WTC11 (cell line): ENCODE data around the gene EAPP.

Experiments used
- CTCF ChIP-seq: fragments of 200-600 bp; IDR thresholded peaks from 2 replicates; pipeline ENCODE4 v1.8.0; 2022; ENCODE audit warnings: antibody characterized with exemption
- E2F4 ChIP-seq: sonication (generic); formaldehyde crosslinking; IDR thresholded peaks from 2 replicates; pipeline ENCODE4 v1.8.1; 2022; ENCODE audit warnings: low read depth, mild to moderate bottlenecking, moderate library complexity, missing genetic modification reagents, borderline replicate concordance
- MYBL2 ChIP-seq: sonication (generic); formaldehyde crosslinking; IDR thresholded peaks from 2 replicates; pipeline ENCODE4 v1.8.1; 2023; ENCODE audit warnings: mild to moderate bottlenecking, moderate library complexity, missing genetic modification reagents
- NR2C2 ChIP-seq: sonication (generic); formaldehyde crosslinking; IDR thresholded peaks from 2 replicates; pipeline ENCODE4 v1.8.0; 2022; ENCODE audit warnings: mild to moderate bottlenecking, missing genetic modification reagents
- SOX15 ChIP-seq: fragments of 250-450 bp; sonication (Bioruptor Pico); IDR thresholded peaks from 2 replicates; pipeline ENCODE4 v1.9.0; 2021; ENCODE audit warnings: mild to moderate bottlenecking
- TF ChIP-seq, protein P1 (sequence below): sonication (generic); formaldehyde crosslinking; conservative IDR thresholded peaks from 2 replicates; pipeline ENCODE4 v1.8.1; 2023; ENCODE audit warnings: mild to moderate bottlenecking, low read depth, missing genetic modification reagents, moderate library complexity

- no peak for TF ChIP-seq CTCF
- no peak for TF ChIP-seq SOX15 (CRISPR knock-in tag)
- no peak for TF ChIP-seq E2F4 (CRISPR knock-in tag)
- TF ChIP-seq NR2C2 (CRISPR knock-in tag) = no peak
- TF ChIP-seq MYBL2 (CRISPR knock-in tag) = no peak
- TF ChIP-seq, protein P1, sequence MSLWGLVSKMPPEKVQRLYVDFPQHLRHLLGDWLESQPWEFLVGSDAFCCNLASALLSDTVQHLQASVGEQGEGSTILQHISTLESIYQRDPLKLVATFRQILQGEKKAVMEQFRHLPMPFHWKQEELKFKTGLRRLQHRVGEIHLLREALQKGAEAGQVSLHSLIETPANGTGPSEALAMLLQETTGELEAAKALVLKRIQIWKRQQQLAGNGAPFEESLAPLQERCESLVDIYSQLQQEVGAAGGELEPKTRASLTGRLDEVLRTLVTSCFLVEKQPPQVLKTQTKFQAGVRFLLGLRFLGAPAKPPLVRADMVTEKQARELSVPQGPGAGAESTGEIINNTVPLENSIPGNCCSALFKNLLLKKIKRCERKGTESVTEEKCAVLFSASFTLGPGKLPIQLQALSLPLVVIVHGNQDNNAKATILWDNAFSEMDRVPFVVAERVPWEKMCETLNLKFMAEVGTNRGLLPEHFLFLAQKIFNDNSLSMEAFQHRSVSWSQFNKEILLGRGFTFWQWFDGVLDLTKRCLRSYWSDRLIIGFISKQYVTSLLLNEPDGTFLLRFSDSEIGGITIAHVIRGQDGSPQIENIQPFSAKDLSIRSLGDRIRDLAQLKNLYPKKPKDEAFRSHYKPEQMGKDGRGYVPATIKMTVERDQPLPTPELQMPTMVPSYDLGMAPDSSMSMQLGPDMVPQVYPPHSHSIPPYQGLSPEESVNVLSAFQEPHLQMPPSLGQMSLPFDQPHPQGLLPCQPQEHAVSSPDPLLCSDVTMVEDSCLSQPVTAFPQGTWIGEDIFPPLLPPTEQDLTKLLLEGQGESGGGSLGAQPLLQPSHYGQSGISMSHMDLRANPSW (CRISPR knock-in tag) = no peak
These were observed 32.3 kb upstream of the EAPP start for GRCh38 chr14:34571771-34572170.
